HepG2 (cell line): Measurements from ENCODE around the gene IER2. TPM values are rescaled to one million over a fixed set of nuclear protein-coding genes. Genes with fewer than 3 reads are reported as not detected.

Experiments
- ARID2 ChIP-seq: sonication (generic); formaldehyde crosslinking; IDR thresholded peaks from 2 replicates; pipeline ENCODE4 v1.8.1; 2022; ENCODE audit warnings: mild to moderate bottlenecking, missing genetic modification reagents, borderline replicate concordance
- FOXA1 ChIP-seq, 2 experiments: fragments of 450-650 bp in 1 of 2; sonication (generic) in 1 of 2; formaldehyde crosslinking in 1 of 2; IDR thresholded peaks; 2 replicates each; pipeline versions ENCODE4 v1.4.0 to v1.6.1; 2016 to 2020; ENCODE audit warnings: missing genetic modification reagents in 1 of 2
- HNRNPL ChIP-seq: fragments of 200-400 bp; formaldehyde crosslinking; IDR thresholded peaks from 2 replicates; pipeline ENCODE4 v1.6.1; 2017; ENCODE audit warnings: mild to moderate bottlenecking, low read depth, low read length
- MED1 ChIP-seq: sonication (generic); formaldehyde crosslinking; IDR thresholded peaks from 2 replicates; pipeline ENCODE4 v1.4.0; 2020; ENCODE audit warnings: missing genetic modification reagents
- MIER3 ChIP-seq: IDR thresholded peaks from 2 replicates; pipeline ENCODE4 v1.6.1; 2016; ENCODE audit warnings: missing compliant biosample characterization, borderline replicate concordance
- RAD21 ChIP-seq: fragments of 450-650 bp; formaldehyde crosslinking; IDR thresholded peaks from 2 replicates; pipeline ENCODE4 v1.5.0; 2020; ENCODE audit warnings: mild to moderate bottlenecking
- RCOR2 ChIP-seq: IDR thresholded peaks from 2 replicates; pipeline ENCODE4 v1.6.1; 2016; ENCODE audit warnings: missing biosample characterization, missing genetic modification reagents
- SP5 ChIP-seq: IDR thresholded peaks from 2 replicates; pipeline ENCODE4 v1.6.1; 2016; ENCODE audit warnings: low read depth, borderline replicate concordance
- TAF1 ChIP-seq: sonication (generic); formaldehyde crosslinking; IDR thresholded peaks from 2 replicates; pipeline ENCODE4 v1.4.0; 2020; ENCODE audit warnings: missing genetic modification reagents
- XRCC5 ChIP-seq: fragments of 200-400 bp; formaldehyde crosslinking; optimal IDR thresholded peaks from 2 replicates; pipeline ENCODE3; 2017; ENCODE audit warnings: mild to moderate bottlenecking, low read length
- ZNF225 ChIP-seq: sonication (generic); formaldehyde crosslinking; IDR thresholded peaks from 2 replicates; pipeline ENCODE4 v1.4.0; 2020; ENCODE audit warnings: mild to moderate bottlenecking, missing genetic modification reagents
- ZNF430 ChIP-seq: sonication (generic); formaldehyde crosslinking; IDR thresholded peaks from 2 replicates; pipeline ENCODE4 v1.9.0; 2021; ENCODE audit warnings: mild to moderate bottlenecking, missing genetic modification reagents
- ZNF543 ChIP-seq: sonication (generic); formaldehyde crosslinking; IDR thresholded peaks from 2 replicates; pipeline ENCODE4 v1.4.0; 2020; ENCODE audit warnings: mild to moderate bottlenecking, missing genetic modification reagents
- ZNF841 ChIP-seq: sonication (generic); formaldehyde crosslinking; IDR thresholded peaks from 2 replicates; pipeline ENCODE4 v1.8.1; 2023; ENCODE audit warnings: missing genetic modification reagents, borderline replicate concordance
- polyA plus RNA-seq, 8 experiments: library from polyadenylated mRNA; depleted of rRNA in 3 of 8; stranded (reverse) in 7 of 8; unstranded in 1 of 8; fragments of >200 nt; fragmentation: Illumina TruSeq in 4 of 8; extraction: Trizol in 4 of 8; gene quantifications; 2 replicates each; pipeline versions ENCODE4 v1.2.1 to v1.2.3, GENCODE V29; 2011 to 2016; ENCODE audit warnings: low read depth in 4 of 8, missing spikeins in 1 of 8, mixed read lengths in 1 of 8; ENCODE audit not compliant: insufficient read depth in 1 of 8
- total RNA-seq, 5 experiments: library from RNA; depleted of rRNA; stranded (reverse); fragments of >200 nt; fragmentation: Illumina TruSeq; extraction: Trizol; gene quantifications; 2 replicates each; pipeline ENCODE4 v1.2.3, GENCODE V29; 2016; ENCODE audit warnings: low read depth in 1 of 5
- TF ChIP-seq, protein P1 (sequence below), 2 experiments: sonication (generic) in 1 of 2; formaldehyde crosslinking in 1 of 2; IDR thresholded peaks; 2 replicates each; pipeline versions ENCODE4 v1.5.1 to v1.6.1; 2011 to 2020; ENCODE audit warnings: borderline replicate concordance in 1 of 2, low read depth in 1 of 2, low read length in 1 of 2, mild to moderate bottlenecking in 1 of 2, missing genetic modification reagents in 1 of 2, moderate library complexity in 1 of 2
- TF ChIP-seq, protein P2 (sequence below): IDR thresholded peaks from 2 replicates; pipeline ENCODE4 v1.6.1; 2016
- TF ChIP-seq, protein P3 (sequence below): sonication (generic); formaldehyde crosslinking; conservative IDR thresholded peaks from 2 replicates; pipeline ENCODE4 v1.4.0; 2020; ENCODE audit warnings: missing genetic modification reagents
- TF ChIP-seq, protein P4 (sequence below): sonication (generic); formaldehyde crosslinking; IDR thresholded peaks from 2 replicates; pipeline ENCODE4 v1.4.0; 2020; ENCODE audit warnings: missing genetic modification reagents

Gene IER2
- total and polyA plus RNA-seq, 2 of the 13 experiments (the other 11 are each of a cell fraction or from before 2014, with no cell fraction given), result 10.1 to 14.3 TPM

DNA sequence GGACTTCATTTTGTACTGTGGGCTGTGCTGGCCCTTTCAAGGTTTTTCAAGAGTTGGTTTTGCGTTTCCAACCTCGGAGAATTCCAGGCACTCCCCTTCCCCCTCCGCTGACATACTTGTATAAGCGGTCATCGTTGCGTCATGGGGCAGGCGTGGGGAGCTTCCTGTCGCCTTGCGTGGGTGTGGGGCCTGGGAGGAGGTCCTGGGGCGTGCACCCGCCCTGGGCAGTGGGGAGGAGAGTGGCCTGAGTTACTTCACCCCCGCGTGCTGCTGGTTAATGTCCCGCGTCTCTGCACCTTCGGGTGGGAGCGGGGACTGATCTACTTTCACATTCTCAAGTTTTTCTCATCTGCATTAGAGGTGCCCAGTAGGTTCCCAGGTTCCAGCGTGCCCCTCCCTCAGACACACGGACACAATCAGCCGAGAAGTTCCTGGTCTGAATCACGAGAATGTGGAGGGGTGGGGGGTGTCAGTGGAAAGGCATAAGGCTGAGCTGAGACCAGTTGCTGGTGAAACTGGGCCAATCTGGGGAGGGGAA, 4.1 kb downstream of the IER2 start (continued):
- TF ChIP-seq MIER3 (no peak), MED1 (CRISPR knock-in tag) (peak; percentile 64), ZNF841 (CRISPR knock-in tag) (no peak), ARID2 (CRISPR knock-in tag) (no peak), SP5 (CRISPR knock-in tag) (no peak), TAF1 (CRISPR knock-in tag) (no peak; the same call in 1 of the 2 replicates), ZNF430 (CRISPR knock-in tag) (no peak), XRCC5 (no peak), HNRNPL (no peak), FOXA1 (IDR thresholded peaks at IDR 0.05) (no peak), FOXA1 (CRISPR knock-in tag; IDR thresholded peaks at IDR 0.05) (no peak), RCOR2 (CRISPR knock-in tag) (no peak), ZNF225 (CRISPR knock-in tag) (no peak), ZNF543 (CRISPR knock-in tag) (no peak), RAD21 (CRISPR knock-in tag) (no peak)
- TF ChIP-seq, protein P1, sequence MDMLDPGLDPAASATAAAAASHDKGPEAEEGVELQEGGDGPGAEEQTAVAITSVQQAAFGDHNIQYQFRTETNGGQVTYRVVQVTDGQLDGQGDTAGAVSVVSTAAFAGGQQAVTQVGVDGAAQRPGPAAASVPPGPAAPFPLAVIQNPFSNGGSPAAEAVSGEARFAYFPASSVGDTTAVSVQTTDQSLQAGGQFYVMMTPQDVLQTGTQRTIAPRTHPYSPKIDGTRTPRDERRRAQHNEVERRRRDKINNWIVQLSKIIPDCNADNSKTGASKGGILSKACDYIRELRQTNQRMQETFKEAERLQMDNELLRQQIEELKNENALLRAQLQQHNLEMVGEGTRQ (IDR thresholded peaks at IDR 0.05; ENCODE audit: low read depth, low read length), result no peak
- TF ChIP-seq, protein P1 (CRISPR knock-in tag; IDR thresholded peaks at IDR 0.05; ENCODE audit: borderline replicate concordance), result no peak
- TF ChIP-seq, protein P2, sequence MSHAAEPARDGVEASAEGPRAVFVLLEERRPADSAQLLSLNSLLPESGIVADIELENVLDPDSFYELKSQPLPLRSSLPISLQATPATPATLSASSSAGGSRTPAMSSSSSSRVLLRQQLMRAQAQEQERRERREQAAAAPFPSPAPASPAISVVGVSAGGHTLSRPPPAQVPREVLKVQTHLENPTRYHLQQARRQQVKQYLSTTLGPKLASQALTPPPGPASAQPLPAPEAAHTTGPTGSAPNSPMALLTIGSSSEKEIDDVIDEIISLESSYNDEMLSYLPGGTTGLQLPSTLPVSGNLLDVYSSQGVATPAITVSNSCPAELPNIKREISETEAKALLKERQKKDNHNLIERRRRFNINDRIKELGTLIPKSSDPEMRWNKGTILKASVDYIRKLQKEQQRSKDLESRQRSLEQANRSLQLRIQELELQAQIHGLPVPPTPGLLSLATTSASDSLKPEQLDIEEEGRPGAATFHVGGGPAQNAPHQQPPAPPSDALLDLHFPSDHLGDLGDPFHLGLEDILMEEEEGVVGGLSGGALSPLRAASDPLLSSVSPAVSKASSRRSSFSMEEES (CRISPR knock-in tag), result no peak
- TF ChIP-seq, protein P3, sequence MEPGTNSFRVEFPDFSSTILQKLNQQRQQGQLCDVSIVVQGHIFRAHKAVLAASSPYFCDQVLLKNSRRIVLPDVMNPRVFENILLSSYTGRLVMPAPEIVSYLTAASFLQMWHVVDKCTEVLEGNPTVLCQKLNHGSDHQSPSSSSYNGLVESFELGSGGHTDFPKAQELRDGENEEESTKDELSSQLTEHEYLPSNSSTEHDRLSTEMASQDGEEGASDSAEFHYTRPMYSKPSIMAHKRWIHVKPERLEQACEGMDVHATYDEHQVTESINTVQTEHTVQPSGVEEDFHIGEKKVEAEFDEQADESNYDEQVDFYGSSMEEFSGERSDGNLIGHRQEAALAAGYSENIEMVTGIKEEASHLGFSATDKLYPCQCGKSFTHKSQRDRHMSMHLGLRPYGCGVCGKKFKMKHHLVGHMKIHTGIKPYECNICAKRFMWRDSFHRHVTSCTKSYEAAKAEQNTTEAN (CRISPR knock-in tag), result no peak
- TF ChIP-seq, protein P4, sequence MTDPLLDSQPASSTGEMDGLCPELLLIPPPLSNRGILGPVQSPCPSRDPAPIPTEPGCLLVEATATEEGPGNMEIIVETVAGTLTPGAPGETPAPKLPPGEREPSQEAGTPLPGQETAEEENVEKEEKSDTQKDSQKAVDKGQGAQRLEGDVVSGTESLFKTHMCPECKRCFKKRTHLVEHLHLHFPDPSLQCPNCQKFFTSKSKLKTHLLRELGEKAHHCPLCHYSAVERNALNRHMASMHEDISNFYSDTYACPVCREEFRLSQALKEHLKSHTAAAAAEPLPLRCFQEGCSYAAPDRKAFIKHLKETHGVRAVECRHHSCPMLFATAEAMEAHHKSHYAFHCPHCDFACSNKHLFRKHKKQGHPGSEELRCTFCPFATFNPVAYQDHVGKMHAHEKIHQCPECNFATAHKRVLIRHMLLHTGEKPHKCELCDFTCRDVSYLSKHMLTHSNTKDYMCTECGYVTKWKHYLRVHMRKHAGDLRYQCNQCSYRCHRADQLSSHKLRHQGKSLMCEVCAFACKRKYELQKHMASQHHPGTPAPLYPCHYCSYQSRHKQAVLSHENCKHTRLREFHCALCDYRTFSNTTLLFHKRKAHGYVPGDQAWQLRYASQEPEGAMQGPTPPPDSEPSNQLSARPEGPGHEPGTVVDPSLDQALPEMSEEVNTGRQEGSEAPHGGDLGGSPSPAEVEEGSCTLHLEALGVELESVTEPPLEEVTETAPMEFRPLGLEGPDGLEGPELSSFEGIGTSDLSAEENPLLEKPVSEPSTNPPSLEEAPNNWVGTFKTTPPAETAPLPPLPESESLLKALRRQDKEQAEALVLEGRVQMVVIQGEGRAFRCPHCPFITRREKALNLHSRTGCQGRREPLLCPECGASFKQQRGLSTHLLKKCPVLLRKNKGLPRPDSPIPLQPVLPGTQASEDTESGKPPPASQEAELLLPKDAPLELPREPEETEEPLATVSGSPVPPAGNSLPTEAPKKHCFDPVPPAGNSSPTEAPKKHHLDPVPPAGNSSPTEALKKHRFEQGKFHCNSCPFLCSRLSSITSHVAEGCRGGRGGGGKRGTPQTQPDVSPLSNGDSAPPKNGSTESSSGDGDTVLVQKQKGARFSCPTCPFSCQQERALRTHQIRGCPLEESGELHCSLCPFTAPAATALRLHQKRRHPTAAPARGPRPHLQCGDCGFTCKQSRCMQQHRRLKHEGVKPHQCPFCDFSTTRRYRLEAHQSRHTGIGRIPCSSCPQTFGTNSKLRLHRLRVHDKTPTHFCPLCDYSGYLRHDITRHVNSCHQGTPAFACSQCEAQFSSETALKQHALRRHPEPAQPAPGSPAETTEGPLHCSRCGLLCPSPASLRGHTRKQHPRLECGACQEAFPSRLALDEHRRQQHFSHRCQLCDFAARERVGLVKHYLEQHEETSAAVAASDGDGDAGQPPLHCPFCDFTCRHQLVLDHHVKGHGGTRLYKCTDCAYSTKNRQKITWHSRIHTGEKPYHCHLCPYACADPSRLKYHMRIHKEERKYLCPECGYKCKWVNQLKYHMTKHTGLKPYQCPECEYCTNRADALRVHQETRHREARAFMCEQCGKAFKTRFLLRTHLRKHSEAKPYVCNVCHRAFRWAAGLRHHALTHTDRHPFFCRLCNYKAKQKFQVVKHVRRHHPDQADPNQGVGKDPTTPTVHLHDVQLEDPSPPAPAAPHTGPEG (CRISPR knock-in tag), result no peak
